Measurements from ENCODE around the gene LIFR.
"Not testable (repeated sequence)": the region's sequence is repeated elsewhere in the genome, so short reads cannot be mapped to it uniquely, and the experiment has no call there.

The LIFR gene

GRCh38 chr5:38546691-38547146 lies 9.7 kb downstream of the LIFR start:
- DNase-seq, result no peak

- DNase-seq, result no peak
Measured at GRCh38 chr5:38543886-38544285, 12.6 kb downstream of the LIFR start.

DNA sequence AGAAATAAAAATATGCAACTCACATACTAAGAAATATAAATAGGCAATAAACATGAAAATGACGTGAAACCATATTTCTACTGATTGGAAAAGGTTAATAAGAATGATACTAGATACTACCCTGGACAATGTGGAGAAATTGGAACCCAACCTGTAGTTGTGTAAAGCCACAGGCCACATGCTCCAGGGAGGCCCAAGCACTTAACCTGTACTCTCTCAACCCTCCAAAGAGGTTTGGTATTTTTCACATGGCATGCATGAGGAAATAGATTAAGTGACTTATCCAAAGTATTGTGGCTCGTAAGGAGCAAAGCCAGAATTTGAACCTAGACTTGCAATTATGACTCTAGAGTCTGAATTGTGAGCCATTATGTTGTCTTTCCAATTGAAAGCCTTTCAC lies 13.4 kb downstream of the LIFR start:
- DNase-seq, result no peak

GRCh38 chr5:38541174-38541725 lies 15.2 kb downstream of the LIFR start:
- DNase-seq, result no peak

- DNase-seq, result no peak
Measured at GRCh38 chr5:38540314-38540713, 16.1 kb downstream of the LIFR start.

GRCh38 chr5:38538161-38538560 lies 18.3 kb downstream of the LIFR start:
- DNase-seq, result no peak

DNA sequence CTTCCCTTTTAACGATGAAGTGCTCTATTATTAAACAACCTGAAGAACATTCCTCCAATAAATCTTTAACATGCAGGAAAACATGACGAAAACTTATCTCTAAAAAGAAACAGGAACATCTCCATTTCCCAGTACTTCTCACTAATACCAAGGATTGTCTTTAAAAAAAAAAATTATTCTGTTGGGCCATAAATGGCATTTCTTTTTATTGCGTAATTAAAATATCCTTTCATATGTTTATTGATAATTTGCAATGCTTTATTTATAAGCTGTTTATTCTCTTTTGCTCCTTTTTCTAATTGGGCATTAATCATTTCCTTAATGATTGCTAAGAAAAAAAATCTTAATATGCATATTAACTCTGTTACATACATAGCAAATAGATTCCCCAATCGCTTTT lies 18.9 kb downstream of the LIFR start:
- DNase-seq, result no peak

DNA sequence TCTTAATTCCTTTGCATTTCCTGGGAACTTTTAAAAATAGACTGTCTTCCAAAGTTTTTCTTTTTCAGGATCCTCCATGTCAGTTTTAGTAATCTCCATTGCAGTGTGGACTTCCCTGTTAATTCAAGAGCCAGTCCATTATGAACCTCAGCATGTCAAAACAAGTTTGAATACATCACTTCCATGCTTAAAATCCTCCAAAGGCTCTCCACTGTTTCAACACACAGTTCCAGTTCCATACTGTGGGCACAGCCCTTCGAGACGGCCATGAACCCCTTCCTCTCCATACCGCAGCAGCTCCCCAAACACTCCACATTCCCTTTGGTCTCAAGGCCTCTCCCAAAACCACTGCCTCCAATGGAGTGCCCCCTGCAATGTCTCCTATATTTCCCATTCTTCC lies 19.5 kb downstream of the LIFR start:
- DNase-seq, result no peak

- no peak for DNase-seq
Measured at GRCh38 chr5:38535845-38536244, 20.6 kb downstream of the LIFR start.

DNA sequence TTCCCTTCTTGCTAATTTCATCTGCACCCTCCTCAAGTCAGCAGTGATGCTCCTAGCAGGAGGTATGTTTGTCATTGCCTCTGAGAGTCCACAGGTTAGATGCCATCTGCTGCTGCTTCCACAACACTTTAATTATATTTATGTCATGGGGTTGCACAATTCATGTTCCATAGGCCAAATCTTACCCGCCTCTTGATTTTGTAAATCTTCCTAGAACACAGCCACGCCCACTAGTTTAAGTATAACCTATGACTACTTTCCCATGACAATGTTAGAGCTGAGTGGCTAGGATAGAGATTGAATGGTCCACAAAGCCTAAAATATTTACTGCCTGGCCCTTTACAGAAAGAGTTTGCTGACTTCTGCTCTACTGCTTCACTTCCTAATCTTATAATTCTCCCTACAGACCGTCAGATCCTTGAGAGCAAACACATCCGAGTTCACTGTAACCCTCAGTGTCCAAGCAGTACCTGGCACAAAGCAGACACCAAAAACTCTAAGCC lies 21.1 kb downstream of the LIFR start:
- DNase-seq, result no peak

DNA sequence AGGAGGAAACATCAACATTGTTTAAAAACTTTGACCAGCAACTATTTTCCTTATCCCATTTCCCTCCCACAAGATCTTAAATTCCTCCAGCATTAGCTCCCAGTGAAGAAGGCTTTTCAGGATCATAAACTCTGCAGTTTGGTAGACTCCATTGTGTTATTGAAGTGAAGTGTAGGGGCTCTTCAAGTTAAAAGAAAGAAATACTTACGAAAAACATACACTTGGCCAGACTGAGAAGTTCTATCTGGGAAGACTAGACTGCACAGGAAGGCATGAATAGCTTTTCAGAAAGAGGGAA lies 22.3 kb downstream of the LIFR start:
- no peak for DNase-seq

DNA sequence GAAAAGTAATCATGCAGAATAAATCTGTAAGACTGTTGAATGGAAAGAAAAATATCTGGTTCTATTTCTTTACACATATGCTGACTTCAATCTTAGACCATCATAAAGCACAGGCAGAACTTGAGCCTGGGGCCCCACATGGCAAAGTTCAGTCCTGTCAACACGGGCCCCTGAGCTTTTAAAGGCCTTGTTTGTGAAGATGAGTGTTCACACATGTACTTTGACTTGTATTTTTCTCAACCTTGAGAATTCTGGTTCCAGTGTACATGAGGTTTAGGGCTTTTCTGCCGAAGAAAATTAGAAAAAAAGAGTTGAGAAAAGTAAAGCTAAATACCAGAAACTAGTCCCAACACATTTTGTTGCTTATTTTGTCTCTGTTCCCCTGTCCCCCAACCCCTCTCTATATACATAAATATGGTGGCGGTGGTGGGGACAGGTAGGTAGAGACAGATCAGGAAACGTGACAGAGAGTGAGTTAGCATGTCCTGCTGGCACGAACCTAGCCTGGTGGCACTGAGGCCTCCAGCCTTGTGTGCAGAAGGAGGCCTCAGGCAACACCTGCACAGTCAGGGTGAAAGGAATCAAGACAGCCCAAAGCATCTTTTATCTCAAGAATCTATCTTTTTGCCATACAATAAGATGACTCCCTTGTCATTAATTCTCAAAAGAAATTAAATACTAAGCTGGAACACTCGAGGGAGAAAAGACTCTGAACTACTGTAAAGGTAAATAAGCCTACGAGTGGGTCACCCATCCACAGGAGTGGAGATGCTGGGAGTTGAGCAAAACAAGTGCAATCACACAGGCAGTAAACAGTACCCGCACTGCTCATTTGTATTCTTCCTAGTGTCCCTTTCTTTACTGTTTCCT lies 22.9 kb downstream of the LIFR start:
- no peak for DNase-seq

- no peak for DNase-seq
Measured at GRCh38 chr5:38532165-38532669, 24.2 kb downstream of the LIFR start.

DNA sequence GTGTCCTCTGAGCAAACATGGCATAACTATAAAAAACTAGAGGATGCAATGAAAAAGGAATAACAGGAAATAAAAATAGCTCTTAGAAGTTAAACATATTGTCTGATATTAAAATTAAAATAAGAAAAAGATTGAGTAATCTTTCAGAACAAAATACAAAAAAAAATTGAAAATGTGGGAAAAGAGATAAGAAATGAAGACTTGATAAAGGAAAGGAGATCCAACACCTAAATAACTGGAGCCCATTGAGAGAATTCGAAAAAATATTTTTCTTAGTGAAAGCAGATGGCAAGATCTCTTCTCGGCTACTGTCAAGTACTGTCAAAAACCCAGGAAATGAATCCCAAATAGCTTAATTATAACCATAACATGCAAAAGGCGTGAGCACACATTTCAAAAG lies 24.9 kb downstream of the LIFR start:
- no peak for DNase-seq

GRCh38 chr5:38529955-38530646 lies 26.3 kb downstream of the LIFR start:
- DNase-seq, result no peak

- no peak for DNase-seq
Measured at GRCh38 chr5:38528162-38528703, 28.2 kb downstream of the LIFR start.

DNA sequence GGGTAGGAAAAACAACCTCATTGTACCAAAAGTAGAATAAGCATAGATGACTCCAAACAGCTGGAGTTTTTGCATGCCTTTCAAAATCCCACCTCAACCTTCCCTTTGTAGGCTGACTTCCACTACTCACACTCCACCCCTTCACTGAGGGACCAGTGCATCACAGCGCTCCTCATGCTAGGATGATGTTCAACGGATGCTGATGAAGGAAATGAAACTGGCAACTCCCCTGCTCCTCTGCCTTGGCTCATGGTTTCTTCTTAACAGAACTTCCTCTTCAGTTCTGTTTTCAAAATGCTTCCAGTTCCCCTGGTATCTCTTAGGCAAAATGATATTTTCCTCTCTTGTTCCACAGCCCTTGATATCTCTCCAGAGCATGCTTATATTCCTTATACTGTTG lies 29.0 kb downstream of the LIFR start:
- DNase-seq, result no peak

DNA sequence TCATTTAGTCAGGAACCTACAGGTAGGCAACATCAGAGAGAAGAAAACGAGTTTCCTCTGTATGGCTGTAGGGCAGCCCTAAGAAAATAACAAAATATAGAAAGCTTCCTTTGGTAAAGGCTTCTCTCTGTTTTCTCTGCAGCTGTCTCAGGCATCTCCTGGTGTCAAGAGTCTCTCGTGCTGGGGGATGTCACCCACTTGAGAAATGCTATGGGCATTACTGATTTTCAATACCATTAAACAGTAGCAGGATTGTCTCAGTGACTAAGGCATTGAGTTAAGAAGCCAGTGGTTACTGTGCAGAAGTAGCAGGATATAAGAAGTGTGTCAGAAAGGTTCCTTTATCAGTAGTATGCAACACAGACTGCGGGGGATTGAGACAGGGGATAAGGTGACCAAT lies 32.4 kb downstream of the LIFR start:
- DNase-seq, result no peak

- no peak for DNase-seq
Measured at GRCh38 chr5:38519476-38519875, 37.0 kb downstream of the LIFR start.

DNA sequence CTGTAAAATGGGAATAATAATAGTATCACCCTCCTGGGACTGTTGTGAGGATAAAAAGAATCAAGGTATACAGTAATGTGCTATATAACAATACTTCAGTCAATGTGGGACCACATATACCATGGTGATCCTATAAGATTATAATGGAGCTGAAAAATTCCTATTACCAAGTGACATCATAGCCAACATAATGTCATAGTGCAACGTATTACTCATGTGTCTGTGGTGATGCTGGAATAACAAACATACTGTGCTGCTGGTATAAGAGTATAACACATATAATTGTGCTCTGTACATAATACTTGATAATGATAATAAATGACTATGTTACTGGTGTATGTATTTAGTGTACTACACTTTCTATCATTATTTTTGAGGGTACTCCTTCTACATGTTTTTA lies 38.1 kb downstream of the LIFR start:
- DNase-seq, result no peak

DNA sequence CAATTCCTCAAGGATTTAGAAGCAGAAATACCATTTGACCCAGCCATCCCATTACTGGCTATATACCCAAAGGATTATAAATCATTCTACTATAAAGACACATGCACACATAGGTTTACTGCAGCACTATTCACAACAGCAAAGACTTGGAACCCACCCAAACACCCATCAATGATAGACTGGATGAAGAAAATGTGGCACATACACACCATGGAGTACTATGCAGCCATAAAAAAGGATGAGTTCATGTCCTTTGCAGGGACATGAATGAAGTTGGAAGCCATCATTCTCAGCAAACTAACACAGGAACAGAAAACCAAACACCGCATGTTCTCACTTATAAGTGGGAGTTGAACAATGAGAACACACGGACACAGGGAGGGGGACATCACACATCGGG lies 39.8 kb downstream of the LIFR start:
- DNase-seq, result not testable (repeated sequence)

- DNase-seq, result no peak
Measured at GRCh38 chr5:38515646-38516045, 40.8 kb downstream of the LIFR start.

GRCh38 chr5:38515092-38515491 lies 41.4 kb downstream of the LIFR start:
- no peak for DNase-seq

DNA sequence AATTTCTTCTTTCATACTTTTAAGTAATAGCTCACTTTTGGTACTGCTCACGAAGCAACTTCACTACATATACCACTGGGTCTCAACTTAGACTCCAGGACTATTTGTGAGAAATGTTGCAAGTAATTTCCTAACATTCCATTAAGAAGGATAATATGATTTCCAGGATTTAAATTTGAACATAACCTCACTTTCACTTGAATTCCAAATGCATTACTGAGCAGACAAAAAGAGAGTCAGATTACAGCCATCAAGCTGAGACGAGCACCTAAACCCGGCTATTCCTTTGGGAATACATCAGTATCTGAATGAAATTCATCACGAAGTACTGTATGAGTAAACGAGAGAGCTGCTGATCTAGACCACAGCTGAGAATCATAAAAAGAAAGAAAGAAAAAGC lies 47.3 kb downstream of the LIFR start:
- no peak for DNase-seq
